HG02678 (cell line): ENCODE measurements around the gene BCAS3.
"Not testable (repeated sequence)": the region's sequence is repeated elsewhere in the genome, so short reads cannot be mapped to it uniquely, and the experiment has no call there.

Experiments
- ATAC-seq: cut with Tn5 transposase; IDR thresholded peaks from one replicate; pipeline ENCODE4 v1.9.1; 2021; ENCODE audit warnings: mild to moderate bottlenecking, moderate library complexity; ENCODE audit not compliant: unreplicated experiment

Gene BCAS3

GRCh38 chr17:60863892-60864707, 186.4 kb downstream of the BCAS3 start:
- ATAC-seq = no peak

- ATAC-seq = no peak
These were observed 187.0 kb downstream of the BCAS3 start for GRCh38 chr17:60864708-60865005.

- no peak for ATAC-seq
These were observed 197.1 kb downstream of the BCAS3 start for GRCh38 chr17:60874772-60875171.

- not testable (repeated sequence) for ATAC-seq
These were observed 209.3 kb downstream of the BCAS3 start for GRCh38 chr17:60886731-60887613.

GRCh38 chr17:60887614-60888028, 210.0 kb downstream of the BCAS3 start:
- no peak for ATAC-seq

- ATAC-seq = no peak
These were observed 211.4 kb downstream of the BCAS3 start for GRCh38 chr17:60888812-60889709.

GRCh38 chr17:60891149-60891548, 213.5 kb downstream of the BCAS3 start:
- ATAC-seq = no peak

- no peak for ATAC-seq
These were observed 215.8 kb downstream of the BCAS3 start for GRCh38 chr17:60893475-60893874.

GRCh38 chr17:60896996-60897395, 219.3 kb downstream of the BCAS3 start:
- ATAC-seq = no peak

GRCh38 chr17:60899115-60899514, 221.5 kb downstream of the BCAS3 start:
- no peak for ATAC-seq

- no peak for ATAC-seq
These were observed 223.0 kb downstream of the BCAS3 start for GRCh38 chr17:60900688-60901087.

GRCh38 chr17:60901242-60901641, 223.6 kb downstream of the BCAS3 start:
- no peak for ATAC-seq

GRCh38 chr17:60901806-60902205, 224.2 kb downstream of the BCAS3 start:
- no peak for ATAC-seq

GRCh38 chr17:60902399-60902798, 224.7 kb downstream of the BCAS3 start:
- ATAC-seq = no peak

- no peak for ATAC-seq
These were observed 226.9 kb downstream of the BCAS3 start for GRCh38 chr17:60904582-60904981.

GRCh38 chr17:60905709-60906108, 228.1 kb downstream of the BCAS3 start:
- ATAC-seq = no peak

- ATAC-seq = no peak
These were observed 230.7 kb downstream of the BCAS3 start for GRCh38 chr17:60908324-60908723.

- no peak for ATAC-seq
These were observed 231.8 kb downstream of the BCAS3 start for GRCh38 chr17:60909405-60909804.

- ATAC-seq = no peak
These were observed 232.8 kb downstream of the BCAS3 start for GRCh38 chr17:60910415-60910814.

- no peak for ATAC-seq
These were observed 236.4 kb downstream of the BCAS3 start for GRCh38 chr17:60914078-60914477.

GRCh38 chr17:60916043-60916442, 238.4 kb downstream of the BCAS3 start:
- ATAC-seq = no peak
